Measurements from ENCODE around the gene VKORC1.

DNA sequence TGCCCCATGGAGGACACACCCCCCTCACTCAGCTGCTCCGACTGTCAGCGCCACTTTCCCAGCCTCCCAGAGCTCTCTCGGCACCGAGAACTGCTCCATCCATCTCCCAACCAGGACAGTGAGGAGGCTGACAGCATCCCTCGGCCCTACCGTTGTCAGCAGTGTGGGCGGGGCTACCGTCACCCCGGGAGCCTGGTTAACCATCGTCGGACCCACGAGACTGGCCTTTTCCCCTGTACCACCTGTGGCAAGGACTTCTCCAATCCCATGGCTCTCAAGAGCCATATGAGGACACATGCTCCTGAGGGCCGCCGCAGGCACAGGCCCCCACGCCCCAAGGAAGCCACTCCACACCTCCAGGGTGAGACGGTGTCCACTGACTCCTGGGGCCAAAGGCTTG is 18.3 kb downstream of the VKORC1 start:
- no peak for TF ChIP-seq EP300 (IDR thresholded peaks at IDR 0.05)
- TF ChIP-seq, protein P1, sequence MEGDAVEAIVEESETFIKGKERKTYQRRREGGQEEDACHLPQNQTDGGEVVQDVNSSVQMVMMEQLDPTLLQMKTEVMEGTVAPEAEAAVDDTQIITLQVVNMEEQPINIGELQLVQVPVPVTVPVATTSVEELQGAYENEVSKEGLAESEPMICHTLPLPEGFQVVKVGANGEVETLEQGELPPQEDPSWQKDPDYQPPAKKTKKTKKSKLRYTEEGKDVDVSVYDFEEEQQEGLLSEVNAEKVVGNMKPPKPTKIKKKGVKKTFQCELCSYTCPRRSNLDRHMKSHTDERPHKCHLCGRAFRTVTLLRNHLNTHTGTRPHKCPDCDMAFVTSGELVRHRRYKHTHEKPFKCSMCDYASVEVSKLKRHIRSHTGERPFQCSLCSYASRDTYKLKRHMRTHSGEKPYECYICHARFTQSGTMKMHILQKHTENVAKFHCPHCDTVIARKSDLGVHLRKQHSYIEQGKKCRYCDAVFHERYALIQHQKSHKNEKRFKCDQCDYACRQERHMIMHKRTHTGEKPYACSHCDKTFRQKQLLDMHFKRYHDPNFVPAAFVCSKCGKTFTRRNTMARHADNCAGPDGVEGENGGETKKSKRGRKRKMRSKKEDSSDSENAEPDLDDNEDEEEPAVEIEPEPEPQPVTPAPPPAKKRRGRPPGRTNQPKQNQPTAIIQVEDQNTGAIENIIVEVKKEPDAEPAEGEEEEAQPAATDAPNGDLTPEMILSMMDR (IDR thresholded peaks at IDR 0.05), result no peak
- TF ChIP-seq POLR2AphosphoS5 (IDR thresholded peaks at IDR 0.05), result no peak
